K562 (cell line): Measurements from ENCODE around the gene HS3ST1.

Experiments used
- ATF3 ChIP-seq, 2 experiments: fragments of 450-650 bp in 1 of 2; sonication (generic) in 1 of 2; formaldehyde crosslinking in 1 of 2; IDR thresholded peaks in 1 of 2; conservative IDR thresholded peaks in 1 of 2; 2 replicates each; pipeline versions ENCODE4 v1.6.1 to v1.8.1; 2016 to 2023; ENCODE audit warnings: mild to moderate bottlenecking in 2 of 2, moderate library complexity in 2 of 2, inconsistent platforms in 1 of 2, missing genetic modification reagents in 1 of 2
- CTCF ChIP-seq, 3 experiments: IDR thresholded peaks in 2 of 3; conservative IDR thresholded peaks in 1 of 3; 2 replicates each; pipeline ENCODE4 v1.5.1; 2011 to 2012; ENCODE audit warnings: low read length in 3 of 3, mild to moderate bottlenecking in 3 of 3, control low read depth in 2 of 3, improper control_type of control experiment in 1 of 3, inconsistent platforms in 1 of 3, low read depth in 1 of 3, mixed read lengths in 1 of 3, moderate library complexity in 1 of 3; ENCODE audit not compliant: insufficient read depth in 2 of 3
- ESRRA ChIP-seq: fragments of 450-650 bp; IDR thresholded peaks from 2 replicates; pipeline ENCODE4 v1.6.1; 2014; ENCODE audit warnings: low read depth, mild to moderate bottlenecking, moderate library complexity, borderline replicate concordance
- KDM1A ChIP-seq, 2 experiments: fragments of 450-650 bp; IDR thresholded peaks; 2 replicates each; pipeline ENCODE4 v1.6.1; 2016; ENCODE audit warnings: mild to moderate bottlenecking in 2 of 2
- MITF ChIP-seq: IDR thresholded peaks from 2 replicates; pipeline ENCODE4 v1.6.1; 2014; ENCODE audit warnings: antibody characterized with exemption
- PHB ChIP-seq: fragments of 250-450 bp; sonication (Bioruptor Pico); IDR thresholded peaks from 2 replicates; pipeline ENCODE4 v1.5.0; 2021
- POLR2A ChIP-seq: fragments of 450-650 bp; conservative IDR thresholded peaks from 2 replicates; pipeline ENCODE4 v1.6.1; 2016
- SREBF2 ChIP-seq: sonication (generic); formaldehyde crosslinking; IDR thresholded peaks from 2 replicates; pipeline ENCODE4 v1.4.0; 2020; ENCODE audit warnings: mild to moderate bottlenecking, missing genetic modification reagents

GRCh38 chr4:11418610-11419009 is 10.1 kb downstream of the HS3ST1 start:
- no peak for TF ChIP-seq CTCF (IDR thresholded peaks at IDR 0.05 in 2 of 3, conservative IDR thresholded peaks at IDR 0.05 in 1 of 3; ENCODE audit: insufficient read depth in 2 of 3, low read depth in 1 of 3, low read length in 3 of 3)
- no peak for TF ChIP-seq MITF
- no peak for TF ChIP-seq POLR2A
- no peak for TF ChIP-seq ESRRA
- TF ChIP-seq KDM1A (IDR thresholded peaks at IDR 0.05): no peak
- TF ChIP-seq SREBF2 (CRISPR knock-in tag): no peak
- no peak for TF ChIP-seq PHB
- TF ChIP-seq ATF3 (IDR thresholded peaks at IDR 0.05): no peak
- no peak for TF ChIP-seq ATF3 (CRISPR knock-in tag; conservative IDR thresholded peaks at IDR 0.05)
